SK-MEL-5 (cell line): ENCODE data around the gene SYT3. TPM values are rescaled to one million over a fixed set of nuclear protein-coding genes. Genes with fewer than 3 reads are reported as not detected.
"Not testable (repeated sequence)": the region's sequence is repeated elsewhere in the genome, so short reads cannot be mapped to it uniquely, and the experiment has no call there.

Experiments
- DNase-seq: peaks from one replicate; pipeline ENCODE4 v3.0.0-alpha.2; 2016; ENCODE audit warnings: low read depth, low spot score
- in situ Hi-C: cut with HindIII; loops from 2 replicates; pipeline ENCODE4 v1.10.0; 2016; ENCODE audit warnings: low sequenced_read_pairs, high pct_unique_total_duplicates, low pct_unique_long_range_greater_than_20kb
- total RNA-seq: library from RNA; depleted of rRNA; stranded (reverse); fragments of >200 nt; shearing (Covaris generic); gene quantifications from 2 replicates; pipeline ENCODE4 v1.2.3, GENCODE V29; 2014; rRNA removed

Gene SYT3
- total RNA-seq, 1 experiment from 2014 or later: 0.55 TPM

DNA sequence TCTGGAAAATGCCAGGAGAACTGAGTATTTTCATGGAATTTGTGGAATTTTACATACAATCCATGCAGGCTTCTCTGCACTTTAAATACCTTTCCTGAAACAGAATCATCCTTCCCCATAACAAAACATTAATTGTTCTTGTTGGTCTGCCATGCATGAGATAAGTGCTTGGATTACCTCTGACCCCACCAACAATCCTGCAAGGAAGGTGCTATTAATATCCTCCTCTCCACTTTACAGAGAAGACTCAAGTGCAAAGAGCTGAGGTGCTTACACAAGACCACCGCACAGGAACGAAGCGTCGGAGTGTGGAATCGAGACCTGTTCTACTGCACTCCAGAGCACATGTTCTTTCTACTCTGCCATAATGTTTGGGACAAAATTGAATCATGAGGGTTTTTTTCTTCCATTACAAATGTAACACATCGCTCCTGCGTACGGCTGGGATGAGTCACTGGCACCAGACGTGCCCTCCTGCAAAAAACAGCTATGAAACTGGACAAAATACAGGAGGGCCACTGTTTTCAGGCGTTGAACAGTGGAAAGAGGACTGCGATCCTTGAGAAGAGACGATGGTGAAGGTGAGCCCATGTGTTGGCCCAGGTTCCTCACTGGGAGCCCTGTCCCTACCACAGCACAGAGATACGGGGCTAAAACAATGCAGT is 58.6 kb downstream of the SYT3 start:
- DNase-seq: peak; percentile 85
- in situ Hi-C loops: no loop called here

DNA sequence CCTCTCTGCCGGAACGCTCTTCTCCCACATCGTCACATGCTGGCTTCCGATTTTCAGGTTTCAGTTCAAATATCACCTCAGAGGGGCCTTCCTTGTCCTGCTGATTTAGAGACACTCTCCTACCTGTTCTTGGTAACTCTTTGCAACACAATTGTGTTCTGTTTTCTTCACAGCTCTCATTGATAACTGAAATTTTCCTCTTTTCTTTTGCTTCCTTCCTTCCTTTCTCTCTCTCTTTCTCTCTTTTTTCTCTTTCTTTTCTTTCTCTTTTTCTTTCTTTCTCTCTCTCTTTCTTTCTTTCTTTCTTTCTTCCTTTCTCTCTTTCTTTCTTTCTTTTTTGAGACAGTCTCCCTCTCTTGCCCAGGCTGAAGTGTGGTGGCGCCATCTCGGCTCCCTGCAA is 59.4 kb downstream of the SYT3 start:
- no peak for DNase-seq
- in situ Hi-C loops: no loop called here

DNA sequence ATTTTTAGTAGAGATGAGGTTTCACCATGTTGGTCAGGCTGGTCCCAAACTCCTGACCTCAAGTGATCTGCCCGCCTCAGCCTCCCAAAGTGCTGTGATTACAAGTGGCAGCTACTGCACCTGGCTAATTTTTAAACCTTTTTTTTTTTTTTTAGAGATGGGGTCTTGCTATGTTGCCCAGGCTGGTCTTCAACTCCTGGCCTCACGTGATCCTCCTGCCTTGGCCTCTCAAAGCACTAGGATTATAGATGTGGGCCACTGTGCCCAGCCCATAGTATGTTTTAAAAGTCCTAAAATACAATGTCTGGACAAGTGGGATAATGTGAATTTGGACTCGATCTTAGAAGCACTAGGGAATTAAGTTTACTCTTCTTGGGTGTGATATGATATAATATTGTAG is 62.9 kb downstream of the SYT3 start:
- DNase-seq, in situ Hi-C loops: not testable (repeated sequence)

DNA sequence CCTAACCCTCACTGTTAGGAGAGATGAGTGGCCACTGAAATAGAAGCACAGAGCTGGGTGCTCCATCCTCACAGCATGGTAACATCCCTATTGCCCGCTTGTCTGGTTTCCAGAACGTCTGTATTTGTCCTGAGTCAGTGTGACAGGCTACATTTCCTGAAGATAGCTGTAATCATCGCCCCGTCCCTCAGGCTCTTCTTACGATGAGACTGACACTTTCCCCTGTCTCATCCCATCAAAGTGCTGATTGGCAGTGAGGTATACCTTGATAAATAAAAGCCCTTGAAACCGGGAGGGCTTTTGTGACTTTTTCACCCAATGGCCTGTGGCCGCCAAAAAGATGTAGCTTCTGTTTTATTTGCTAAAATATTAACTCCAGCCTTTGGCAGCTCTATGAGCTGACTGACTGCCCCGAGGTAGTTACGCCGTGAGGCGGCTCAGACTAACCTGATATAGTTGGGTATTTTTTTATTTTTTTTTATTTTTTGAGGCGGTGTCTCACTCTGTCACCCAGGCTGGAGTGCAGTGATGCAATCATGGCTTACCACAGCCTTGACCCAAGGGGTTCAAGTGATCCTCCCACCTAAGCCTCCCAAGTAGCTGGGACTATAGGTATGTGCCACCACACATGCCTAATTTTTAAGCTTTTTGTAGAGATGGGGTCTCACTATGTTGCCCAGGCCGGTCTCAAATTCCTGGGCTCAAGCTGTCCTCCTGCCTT is 65.8 kb downstream of the SYT3 start:
- DNase-seq: no peak
- in situ Hi-C loops: no loop called here

Other genes starting within 250 kb of the SYT3 start
- gene SPIB, start 220.9 kb downstream of the SYT3 start, total RNA-seq: not detected in 2 replicates
- not detected in 2 replicates for gene MYBPC2, start 207.0 kb downstream of the SYT3 start, total RNA-seq
- gene EMC10, start 163.4 kb downstream of the SYT3 start, total RNA-seq: 127 and 148 TPM in 2 replicates
- 0.27 and 0.29 TPM in 2 replicates for gene GARIN5A, start 163.0 kb downstream of the SYT3 start, total RNA-seq
- gene JOSD2, start 128.7 kb downstream of the SYT3 start, total RNA-seq: 26.4 and 29.0 TPM in 2 replicates
- gene ASPDH, start 126.0 kb downstream of the SYT3 start, total RNA-seq: not detected in 2 replicates
- 6.3 and 6.9 TPM in 2 replicates for gene LRRC4B, start 71.4 kb downstream of the SYT3 start, total RNA-seq
- 2.7 and 4.3 TPM in 2 replicates for gene C19orf81, start 9.6 kb upstream of the SYT3 start, total RNA-seq
- 0.27 and 0.48 TPM in 2 replicates for gene SHANK1, start 79.9 kb upstream of the SYT3 start, total RNA-seq
- gene CLEC11A, start 83.5 kb upstream of the SYT3 start, total RNA-seq: 1.0 and 1.2 TPM in 2 replicates
- gene GPR32, start 130.6 kb upstream of the SYT3 start, total RNA-seq: not detected in 2 replicates
- not detected in 2 replicates for gene ACP4, start 150.5 kb upstream of the SYT3 start, total RNA-seq
- gene KLK1, start 183.9 kb upstream of the SYT3 start, total RNA-seq: not detected in 2 replicates
- not detected in 2 replicates for gene KLK15, start 193.7 kb upstream of the SYT3 start, total RNA-seq
- not detected in 2 replicates for gene KLK3, start 215.0 kb upstream of the SYT3 start, total RNA-seq
- gene KLK2, start 233.6 kb upstream of the SYT3 start, total RNA-seq: 0.96 and 2.0 TPM in 2 replicates